GM08714 (cell line): ENCODE data around the gene SMIM33.
"Not testable (repeated sequence)": the region's sequence is repeated elsewhere in the genome, so short reads cannot be mapped to it uniquely, and the experiment has no call there.

Experiments used
- H3K4me3 ChIP-seq: fragments of 200-500 bp; sonication (Bioruptor generic); 2 replicates; pipeline ENCODE4 v1.5.1; 2014; ENCODE audit warnings: mild to moderate bottlenecking, low read length, inconsistent platforms
- ZNF274 ChIP-seq: IDR thresholded peaks from 2 replicates; pipeline ENCODE4 v1.6.1; 2012; ENCODE audit warnings: mild to moderate bottlenecking, low read depth, low read length

SMIM33 gene

DNA sequence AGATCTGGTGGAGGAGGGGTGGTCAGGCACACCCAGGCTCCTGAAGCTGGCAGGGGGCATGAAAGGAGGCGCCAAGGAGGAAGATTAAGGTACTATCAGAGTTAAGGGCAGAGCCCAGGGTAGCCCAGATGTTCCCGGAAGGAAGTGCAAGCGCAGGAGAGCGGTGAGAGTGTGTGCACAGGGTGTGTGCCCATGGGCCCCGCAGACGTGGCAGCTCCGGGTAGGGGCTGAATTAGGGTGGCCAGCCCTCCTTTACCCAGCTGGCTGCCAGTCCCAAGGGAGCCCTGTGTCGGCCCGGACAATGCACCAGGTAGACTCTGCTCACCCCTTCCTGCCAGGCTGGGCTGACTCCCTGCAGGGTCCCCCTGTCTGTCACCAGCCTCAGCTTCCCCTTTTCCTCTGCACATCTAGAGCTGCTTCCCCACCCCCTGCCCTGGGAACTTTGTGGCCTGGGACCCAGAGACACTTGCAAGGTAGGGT, at the start of gene SMIM33:
Gene SMIM33 (plus strand): TSS at position 184 of the 480 bp plus-strand sequence. CDS start 118 bp downstream, at position 302.
- no peak within 1 kb of the TSS for H3K4me3 ChIP-seq
- no peak for TF ChIP-seq ZNF274

DNA sequence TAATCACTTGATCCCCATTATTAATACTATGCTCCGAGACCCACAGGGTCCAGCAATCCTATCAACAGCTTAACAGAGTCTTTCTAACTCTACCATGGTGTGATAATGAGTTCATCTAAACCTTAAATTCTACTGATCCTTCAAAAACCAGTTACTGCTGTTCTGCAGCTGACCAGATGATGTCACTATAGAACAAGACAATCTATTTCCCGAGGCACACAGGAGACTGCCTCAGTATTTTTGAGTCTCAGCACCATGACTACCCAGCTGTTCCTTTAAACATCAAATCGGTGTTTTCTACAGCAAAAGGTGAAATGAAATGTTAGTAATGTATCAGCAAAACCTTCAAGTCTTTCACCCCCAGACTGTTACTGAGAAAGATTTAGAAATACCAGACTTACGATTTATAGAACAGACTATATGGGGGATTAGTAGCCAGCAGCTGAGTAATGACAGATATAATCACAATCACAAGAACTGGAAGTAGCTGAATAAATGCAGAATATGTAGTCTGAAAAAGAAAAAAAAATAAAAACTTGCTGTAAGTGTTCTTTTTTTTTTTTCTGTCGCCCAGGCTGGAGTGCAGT, 48.4 kb upstream of the SMIM33 start:
- H3K4me3 ChIP-seq: no peak overlapping the region
- no peak for TF ChIP-seq ZNF274

DNA sequence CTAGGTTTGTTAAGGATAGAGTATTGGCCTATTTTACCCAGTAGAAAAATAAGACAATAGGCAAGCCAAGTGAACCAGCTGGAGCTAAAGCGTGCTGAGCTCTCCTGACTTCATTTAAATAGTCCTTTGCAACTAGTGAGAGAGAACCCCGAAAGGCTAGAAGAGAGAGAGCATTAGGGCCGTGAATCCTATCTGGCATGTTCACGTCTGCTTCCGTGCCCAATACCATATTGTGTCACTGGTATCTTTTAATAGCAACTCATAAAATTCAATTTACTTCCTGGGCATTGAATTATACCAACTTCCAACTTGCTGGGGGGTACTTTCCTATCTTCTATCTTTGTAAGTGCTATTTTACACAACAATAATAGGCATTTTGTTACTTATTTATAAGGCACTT, 45.3 kb upstream of the SMIM33 start:
- no peak overlapping the region for H3K4me3 ChIP-seq
- no peak for TF ChIP-seq ZNF274

DNA sequence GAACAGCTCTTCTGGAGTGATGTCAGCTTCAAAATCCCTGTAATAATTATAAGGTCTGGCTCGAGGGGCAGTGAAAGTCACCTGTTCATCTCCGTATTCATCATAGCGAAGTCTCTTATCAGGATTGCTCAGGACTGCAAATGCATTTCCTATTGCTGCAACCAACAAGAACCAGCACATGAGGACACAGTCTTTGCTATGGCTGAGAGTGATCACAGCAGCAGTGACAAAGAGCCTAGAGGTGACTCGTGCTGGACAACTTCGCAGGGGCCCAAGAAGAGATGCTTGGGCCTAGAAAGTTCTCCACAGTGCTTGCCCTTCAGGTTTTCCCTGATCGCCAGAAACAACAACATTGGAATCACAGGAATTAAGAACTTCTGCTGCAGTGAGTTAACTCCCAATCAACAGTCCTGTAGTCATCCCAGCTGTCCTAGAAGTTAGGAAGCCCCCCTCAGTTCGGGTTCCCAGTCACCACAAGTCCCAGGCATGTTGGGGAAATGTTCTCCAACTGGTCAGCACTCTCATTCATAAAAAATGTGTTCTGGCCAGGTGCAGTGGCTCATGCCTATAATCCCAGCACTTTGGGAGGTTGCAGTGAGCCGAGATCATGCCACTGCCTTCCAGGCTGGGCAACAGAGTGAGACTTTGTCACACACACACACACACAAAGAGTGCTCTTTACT, 44.5 kb upstream of the SMIM33 start:
- H3K4me3 ChIP-seq: no peak overlapping the region
- no peak for TF ChIP-seq ZNF274

DNA sequence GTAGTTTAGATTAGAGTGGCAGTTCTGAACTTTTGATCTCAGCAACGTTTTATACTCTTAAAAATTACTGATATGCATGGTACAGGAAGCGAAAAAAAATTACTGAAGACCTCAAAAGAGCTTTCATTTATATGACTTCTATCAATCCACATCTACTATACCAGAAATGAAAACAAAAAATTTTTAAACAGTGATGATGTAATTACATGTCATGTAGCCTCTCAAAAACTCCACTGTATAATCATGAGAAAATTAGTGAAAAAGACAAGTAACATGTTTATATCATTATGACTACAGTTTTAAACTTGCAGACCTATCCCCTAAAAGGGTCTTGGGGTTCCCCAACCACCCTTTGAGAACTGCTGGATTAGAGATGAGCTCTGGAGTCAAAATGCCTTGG, 40.8 kb upstream of the SMIM33 start:
- no peak overlapping the region for H3K4me3 ChIP-seq
- TF ChIP-seq ZNF274: no peak

DNA sequence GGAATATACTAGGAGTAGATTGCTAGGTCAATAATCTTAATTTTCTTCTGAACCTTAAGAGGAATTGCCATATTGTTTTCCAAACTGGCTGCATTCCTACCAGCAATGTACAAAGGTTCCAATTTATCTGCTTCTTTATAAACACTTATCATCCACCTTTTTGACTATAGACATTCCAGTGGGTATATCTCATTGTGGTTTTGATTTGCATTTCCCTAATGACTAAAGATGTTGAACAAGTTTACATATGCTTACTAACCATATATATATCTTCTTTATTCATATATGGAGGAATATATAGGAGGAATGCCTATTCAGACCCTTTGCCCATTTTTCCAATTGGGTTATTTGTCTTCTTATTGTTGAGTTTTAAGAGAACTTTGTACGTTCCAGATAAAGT, 39.1 kb upstream of the SMIM33 start:
- no peak for TF ChIP-seq ZNF274
- no peak overlapping the region for H3K4me3 ChIP-seq

DNA sequence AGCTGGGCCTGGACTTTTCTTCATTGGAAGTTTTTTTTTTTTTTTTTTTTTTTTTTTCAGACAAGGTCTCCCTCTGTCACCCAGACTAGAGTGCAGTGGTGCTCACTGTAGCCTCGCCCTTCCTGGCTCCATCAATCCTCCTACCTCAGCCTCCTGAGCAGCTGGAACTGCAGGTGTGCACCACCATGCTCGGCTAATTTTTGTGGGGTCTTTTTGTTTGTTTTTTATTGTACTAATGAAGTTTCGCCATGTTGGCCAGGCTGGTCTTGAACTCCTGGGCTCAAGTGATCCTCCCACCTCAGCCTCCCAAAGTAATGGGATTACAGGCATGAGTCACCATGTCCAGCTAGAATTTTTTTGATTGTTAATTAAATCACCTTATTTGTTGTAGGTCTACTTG, 35.1 kb upstream of the SMIM33 start:
- no peak for TF ChIP-seq ZNF274

DNA sequence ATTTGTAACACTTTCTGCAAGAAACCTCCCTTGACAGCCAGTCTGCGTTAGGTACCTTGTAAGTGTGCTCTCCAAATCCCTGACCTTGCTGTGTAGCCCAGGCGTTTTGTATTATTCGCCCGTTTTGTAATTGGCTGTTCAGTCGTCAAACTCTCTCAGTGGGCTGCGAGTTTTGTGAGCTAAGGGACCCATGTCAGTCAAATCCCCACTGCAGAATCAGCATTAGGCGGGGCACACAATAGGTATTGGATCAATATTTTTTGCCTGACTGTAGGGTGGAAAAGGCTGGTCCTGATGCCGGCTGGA, 32.1 kb upstream of the SMIM33 start:
- H3K4me3 ChIP-seq: peak overlapping the region; percentile 51
- no peak for TF ChIP-seq ZNF274

More for the DNA sequence above, 35.1 kb upstream of the SMIM33 start:
- H3K4me3 ChIP-seq: no peak overlapping the region

DNA sequence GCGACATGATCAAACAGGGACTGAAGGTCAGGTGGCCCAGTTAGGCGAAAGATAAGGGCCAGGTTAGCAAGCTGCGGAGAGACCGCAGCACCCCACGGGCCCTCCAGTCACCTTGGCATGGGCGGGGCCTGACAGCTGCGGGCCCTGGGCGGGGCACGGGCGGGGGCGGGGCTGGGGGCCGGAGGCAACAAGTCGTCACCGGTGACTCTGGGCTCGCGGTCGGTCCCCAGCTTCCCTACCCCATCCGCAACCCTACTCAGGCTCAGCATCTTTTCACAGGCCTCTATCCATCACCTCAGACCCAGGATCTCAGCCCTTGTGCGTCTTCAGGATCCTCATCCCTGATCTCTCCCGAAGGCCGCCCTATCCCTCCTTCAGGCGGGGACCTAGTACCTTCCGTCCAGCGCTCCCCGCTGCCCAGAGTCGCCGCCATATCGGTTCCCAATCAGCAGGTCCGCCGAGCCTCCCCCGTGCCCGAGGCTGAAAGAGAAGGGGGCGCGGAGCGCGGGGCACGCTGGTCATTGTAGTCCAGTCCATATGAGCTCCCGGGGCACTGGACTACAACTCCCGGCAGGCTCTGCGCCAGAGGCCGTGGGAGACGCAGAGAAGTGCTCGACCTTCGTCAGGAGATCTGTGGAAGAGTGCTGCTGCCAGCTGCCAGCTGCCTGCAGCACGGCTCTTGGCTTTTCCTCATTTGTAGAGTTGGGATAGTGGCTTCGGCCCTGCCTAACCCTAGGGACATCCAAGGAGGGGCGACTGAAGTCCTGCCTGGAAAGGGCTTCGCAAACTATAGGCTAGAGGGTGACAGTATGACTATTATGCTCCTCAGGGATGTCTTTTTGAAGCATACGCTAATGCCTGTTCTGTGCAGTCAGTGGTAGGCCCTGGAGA, 31.5 kb upstream of the SMIM33 start, which contains the start of gene DNAJC18:
Gene DNAJC18 (minus strand): TSS at position 513 of the 891 bp plus-strand sequence. CDS start 80 bp downstream, at position 433.
- TF ChIP-seq ZNF274: no peak

DNA sequence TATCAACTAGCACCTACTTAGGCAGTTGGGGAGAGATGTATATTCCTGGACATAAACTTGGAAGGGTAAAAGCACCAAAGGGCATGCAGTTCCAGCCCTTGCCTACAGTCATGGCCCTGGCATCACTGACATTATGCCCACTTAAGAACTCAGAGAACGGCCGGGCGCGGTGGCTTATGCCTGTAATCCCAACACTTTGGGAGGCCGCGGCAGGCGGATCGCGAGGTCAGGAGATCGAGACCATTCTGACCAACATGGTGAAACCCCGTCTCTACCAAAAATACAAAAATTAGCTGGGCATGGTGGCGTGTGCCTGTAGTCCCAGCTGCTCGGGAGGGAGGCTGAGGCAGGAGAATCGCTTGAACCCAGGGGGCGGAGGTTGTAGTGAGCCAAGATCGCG, 30.4 kb upstream of the SMIM33 start:
- not testable (repeated sequence) for H3K4me3 ChIP-seq

More for the DNA sequence above, 31.5 kb upstream of the SMIM33 start, which contains the start of gene DNAJC18:
- H3K4me3 ChIP-seq: peak within 1 kb of the TSS; percentile 91

DNA sequence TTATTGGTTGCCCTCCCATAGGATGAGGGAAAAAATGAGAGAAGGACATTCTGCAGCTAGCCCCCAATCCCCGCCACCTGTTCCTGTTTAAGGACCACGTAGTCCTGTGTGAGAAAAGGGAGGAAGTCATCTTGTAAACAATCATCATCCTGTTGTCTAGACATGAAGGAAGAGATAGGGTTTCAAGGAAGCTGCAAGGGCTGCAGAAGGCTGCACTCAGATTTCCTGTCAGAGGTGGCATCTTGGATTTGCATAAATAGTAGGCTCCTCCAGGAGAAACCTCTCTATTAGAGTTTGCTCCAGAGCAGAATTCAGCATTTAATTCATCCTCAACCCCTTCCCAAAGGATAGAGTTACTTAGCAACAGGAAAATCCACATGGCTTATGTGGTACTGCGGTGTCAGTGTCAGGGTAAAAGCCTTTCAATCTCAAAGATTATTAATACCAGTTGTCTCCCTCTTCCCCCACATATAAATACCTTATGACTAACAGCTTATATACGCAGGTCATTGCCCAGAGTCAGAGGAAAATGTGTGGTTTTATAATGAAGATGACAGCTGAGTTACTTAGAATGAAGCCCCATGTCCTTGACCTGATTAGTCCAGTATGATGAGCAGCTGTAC, 26.9 kb upstream of the SMIM33 start:
- H3K4me3 ChIP-seq: no peak overlapping the region
- no peak for TF ChIP-seq ZNF274

DNA sequence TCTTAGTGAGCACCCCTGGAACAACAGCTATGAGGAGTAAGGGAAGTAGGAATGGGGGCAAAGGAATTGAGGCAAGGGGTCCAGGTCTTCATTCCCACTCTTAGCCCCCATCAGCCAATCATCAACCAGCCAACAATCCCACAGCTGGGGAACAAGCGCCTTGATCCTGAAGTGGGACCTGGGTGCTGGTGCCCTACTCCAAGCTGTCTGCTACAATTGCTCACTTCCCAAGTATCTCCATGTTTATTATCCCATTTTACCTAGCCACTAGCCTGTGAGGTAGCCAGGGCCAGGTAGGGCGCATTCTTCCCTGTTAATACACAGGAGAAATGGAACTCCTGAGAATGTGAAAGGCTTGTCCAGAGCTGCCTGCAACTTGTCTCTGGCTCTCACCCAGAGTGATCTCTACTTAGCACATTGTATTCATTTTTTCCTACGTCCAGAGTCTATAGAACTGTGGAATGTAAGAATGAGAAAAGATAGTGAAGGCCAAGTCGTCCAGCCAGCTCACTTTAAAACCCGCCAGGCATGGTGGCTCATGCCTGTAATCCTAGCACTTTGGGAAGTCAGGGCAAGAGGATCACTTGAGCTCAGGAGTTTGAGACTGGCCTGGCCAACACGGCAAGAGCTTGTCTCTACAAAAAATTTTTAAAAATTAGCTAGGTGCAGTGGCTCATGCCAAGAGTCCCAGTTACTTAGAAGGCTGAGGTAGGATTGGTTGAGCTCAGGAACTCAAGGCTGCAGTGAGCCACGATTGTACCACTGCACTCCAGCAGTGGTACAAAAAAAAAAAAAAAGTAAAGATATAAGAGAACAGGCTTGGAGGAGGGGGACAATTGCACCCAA, 25.3 kb upstream of the SMIM33 start:
- H3K4me3 ChIP-seq: no peak overlapping the region
- TF ChIP-seq ZNF274: no peak
